NCI-H748 (cell line): Measurements from ENCODE around the gene TCF19.

Experiments
- DNase-seq: peaks from one replicate; lab custom pipeline; 2025; ENCODE audit not compliant: unreplicated experiment; lab: John Stamatoyannopoulos, UW

Gene TCF19, protein sequence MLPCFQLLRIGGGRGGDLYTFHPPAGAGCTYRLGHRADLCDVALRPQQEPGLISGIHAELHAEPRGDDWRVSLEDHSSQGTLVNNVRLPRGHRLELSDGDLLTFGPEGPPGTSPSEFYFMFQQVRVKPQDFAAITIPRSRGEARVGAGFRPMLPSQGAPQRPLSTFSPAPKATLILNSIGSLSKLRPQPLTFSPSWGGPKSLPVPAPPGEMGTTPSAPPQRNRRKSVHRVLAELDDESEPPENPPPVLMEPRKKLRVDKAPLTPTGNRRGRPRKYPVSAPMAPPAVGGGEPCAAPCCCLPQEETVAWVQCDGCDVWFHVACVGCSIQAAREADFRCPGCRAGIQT

DNA sequence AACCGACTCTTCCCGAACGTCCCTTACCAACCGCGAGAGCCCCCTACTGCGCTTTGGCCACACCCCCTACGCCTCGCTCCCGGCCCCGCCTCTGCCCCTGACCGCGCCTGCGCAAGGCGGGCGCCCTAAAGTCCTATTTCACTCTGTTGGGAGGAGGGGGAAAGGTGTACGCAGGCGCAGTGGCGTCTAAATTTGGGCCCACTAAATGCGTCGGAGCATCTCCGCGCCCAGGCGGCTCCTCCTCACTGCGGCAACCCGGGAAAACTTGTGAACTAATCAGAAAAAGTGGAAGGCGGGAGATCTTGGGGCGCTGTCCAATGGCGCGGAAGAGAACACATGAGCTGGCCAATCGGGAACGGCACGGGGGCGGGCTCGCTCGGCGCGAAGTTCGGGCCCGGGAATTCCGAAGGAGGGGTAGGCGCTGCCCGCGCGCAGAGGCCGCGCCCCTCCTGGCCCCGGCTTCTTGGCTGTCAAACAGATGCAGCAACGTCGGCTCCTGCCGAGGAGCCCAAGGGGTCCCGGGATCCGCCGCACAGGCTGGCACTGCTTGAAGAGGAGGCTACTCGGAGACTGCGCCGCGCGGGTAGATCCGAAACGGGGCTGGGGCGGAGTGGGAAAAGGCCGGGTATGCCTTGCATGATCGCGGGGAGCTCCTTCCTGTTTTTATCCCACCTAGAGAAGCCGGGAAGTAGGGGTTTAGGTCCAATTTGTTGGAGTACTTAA, at the start of gene TCF19:
TCF19 (plus strand) TSS at position 450 of the 723 bp plus-strand sequence. CDS start 881 bp downstream, outside the sequence.
- DNase-seq: peak; percentile 100

DNA sequence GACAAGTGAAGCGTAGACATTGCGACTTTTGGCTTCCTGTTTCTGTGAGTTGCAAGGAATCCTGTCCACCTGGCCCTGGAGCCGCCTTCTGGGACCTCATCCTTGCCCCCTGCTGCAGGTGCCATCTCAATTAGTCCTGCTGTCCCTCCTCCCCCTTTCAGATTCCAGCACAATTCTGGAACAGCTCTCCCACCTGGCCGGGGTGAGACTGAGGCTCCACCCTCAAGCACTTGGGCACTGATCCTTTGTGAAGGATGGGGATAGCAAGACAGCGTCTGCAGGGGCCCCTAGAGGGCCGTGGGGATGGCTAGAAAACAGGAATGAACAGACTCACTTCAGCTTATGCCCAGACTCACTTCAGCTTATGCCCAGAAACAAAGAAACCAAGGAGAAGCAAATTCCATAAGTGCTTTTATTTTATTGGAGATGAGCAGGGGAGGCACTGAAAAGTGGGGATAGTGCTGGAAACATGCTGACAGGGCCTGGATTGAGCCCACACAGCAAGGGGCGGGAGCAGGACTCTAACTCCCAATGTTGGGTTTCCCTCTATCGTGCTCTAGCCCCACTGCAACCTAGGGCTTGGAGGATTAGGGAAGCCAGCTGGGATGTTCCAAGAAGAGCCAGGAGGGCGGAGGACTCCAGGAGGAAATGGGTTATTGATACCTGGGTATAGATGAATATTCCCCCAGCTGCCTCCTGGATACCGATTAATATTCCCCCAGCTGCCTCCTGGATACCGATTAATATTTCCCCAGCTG, 47.4 kb upstream of the TCF19 start:
- DNase-seq: no peak

DNA sequence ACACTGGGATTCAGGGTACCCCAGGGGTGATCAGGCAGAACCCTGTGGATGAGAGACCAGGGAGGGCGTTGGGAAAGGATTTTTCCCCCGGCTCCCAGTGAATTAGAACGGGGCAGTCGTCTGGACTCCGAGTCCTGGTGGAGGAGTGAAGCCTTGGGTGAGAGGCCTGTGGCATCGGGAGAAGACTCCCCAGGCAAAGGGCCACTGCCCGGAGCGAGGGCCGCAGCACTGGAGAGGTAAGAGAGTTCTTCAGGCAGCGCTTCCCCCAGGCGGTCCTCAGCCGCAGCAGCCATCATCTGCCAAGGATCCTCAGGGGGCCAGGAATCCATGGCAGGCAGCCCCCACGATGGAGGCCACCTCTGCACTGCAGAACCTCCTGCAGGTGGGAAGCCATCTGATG, 46.7 kb upstream of the TCF19 start:
- no peak for DNase-seq

DNA sequence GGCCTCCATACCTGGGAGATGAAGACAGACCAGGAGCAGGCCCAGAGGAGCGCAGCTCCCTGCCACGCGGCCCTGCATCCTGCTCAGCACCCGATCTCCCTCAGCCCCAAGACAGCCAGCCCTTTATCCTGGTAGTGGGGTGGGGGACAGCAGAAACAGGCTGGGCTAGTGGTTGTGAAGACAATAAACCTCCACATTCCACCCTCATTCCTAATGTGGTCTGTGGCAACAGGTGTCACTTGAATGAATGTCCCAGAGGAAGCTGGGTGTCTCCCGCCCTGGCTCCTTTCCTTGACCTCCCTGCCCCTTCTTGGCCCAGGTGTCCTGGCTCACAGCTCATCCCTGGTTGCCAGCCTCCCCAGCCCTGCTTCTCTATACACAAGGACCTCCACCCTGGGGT, 45.9 kb upstream of the TCF19 start, which contains the start of gene C6orf15:
C6orf15 (minus strand) TSS at position 98 of the 400 bp plus-strand sequence; CDS start at position 78, 20 bp downstream.
- no peak for DNase-seq

DNA sequence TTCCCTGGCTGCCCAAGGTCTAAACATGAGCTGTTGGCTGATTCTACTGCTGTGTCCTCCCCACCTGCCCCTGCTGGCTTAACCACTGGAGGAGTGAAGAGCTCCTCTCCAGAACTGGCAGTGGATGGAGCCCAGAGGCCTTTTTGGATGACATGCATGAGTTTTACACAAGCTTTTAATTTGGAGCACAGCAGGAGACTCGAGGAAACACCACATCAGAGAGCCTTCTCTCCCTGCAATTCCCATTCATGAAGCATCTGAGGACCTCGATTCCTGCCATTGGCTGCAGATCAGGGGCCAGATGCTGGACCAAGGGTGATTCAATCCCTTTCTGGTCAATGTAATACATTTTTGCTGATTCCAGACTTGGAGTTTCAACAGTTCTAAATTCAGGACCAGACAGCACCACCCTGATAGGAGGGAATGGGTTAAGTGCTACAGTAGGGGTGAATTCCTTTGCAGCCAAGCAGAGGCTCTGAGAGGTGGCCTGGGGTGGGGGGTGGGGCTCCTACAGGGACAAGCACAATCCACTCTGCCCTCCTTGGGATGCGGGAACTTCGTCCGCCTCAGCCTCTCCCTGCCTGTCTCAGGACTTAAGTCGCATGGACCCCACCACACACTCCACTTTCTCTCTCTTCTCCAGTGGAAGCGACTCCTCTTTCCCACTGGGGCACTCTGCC, 44.4 kb upstream of the TCF19 start:
- DNase-seq: no peak

DNA sequence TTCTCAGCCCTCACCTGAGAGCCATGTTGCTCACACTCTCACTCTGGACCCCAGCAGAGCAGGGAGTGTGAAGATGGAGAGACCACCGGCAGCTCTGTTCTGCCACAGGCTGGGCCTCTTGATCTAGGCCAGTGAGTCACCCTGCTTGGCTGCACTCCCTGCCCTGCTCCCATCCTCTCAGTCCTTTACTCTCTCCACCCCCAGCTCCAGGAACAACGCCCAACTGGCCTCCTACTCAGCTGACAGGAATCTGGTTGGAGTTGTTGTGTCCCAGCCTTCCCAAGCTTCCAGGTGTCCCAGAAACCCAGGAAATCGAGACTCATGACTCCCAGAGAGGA, 43.9 kb upstream of the TCF19 start, which contains the start of gene PSORS1C1:
PSORS1C1 (plus strand) TSS at position 260 of the 338 bp plus-strand sequence. CDS start 14,833 bp downstream, outside the sequence.
- DNase-seq: no peak

DNA sequence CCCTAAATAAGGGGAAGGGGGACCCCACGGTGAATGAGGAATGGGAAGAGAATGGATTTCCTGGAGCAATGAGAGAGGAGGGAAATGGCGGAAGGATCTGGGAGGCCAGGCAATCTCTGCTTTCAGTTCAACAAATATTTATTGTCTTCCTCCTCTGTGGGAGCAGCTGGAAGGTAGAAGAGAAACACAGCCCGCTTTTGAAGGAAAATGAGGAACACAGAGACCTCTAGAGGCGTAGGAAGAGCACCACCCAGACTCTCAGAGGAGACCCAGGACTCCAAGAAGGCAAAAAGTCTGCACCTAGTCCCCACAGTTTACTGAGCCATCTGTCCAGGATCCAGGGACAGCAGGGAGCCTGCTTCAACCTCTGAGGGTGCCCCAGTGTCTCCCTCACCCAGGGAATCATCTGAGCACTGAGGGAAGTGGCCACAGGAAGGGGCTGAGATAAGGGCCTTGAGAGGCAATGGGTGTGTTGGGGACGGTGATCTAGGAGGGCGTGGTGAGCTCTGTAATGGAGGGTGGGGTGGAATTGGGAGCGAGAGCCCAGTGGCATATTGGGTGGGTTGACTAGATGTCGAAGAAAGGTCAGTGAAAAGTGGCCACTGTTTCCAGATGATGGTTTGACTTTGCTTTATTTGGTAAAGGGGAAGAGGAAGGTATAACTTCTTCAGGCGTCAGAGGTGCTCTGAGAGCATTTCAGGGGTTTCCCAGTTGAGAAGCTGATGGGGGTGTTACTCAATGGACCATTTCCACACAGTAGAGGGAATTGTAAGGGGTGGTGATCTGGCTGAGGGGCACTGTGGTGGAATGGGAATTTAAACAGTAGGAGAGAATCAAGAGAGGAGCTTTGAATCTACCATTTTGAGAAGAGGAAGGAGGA, 43.2 kb upstream of the TCF19 start:
- no peak for DNase-seq

DNA sequence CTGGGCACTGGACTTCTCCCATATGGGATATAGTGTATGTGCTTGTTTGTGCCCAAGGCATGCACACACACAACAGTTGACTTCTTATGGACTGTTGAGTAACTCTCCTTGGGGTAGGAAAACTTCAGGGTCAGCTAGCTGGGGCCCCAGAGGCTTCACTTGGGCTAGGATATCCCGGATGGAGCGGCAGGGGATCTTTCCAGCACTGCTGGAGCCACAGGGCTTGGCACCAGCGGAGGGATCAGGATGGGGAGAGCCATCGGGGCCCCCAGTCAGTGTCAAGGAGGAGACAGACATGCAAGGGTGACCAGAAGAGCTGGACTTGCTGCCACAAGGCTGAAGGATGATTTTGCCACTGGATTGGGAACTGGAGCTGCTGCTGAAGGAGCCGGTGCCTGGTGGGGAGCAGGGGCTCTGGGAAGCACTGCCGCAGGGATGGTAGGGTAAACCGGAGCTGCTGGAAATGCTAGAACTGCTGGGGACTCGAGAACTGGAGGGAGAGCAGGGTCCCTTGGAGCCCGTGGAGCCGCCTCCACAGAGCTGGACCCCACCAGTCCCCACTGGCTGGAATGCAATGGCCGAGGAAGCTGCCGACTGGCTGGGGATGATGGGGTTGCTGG, 42.3 kb upstream of the TCF19 start:
- DNase-seq: no peak

DNA sequence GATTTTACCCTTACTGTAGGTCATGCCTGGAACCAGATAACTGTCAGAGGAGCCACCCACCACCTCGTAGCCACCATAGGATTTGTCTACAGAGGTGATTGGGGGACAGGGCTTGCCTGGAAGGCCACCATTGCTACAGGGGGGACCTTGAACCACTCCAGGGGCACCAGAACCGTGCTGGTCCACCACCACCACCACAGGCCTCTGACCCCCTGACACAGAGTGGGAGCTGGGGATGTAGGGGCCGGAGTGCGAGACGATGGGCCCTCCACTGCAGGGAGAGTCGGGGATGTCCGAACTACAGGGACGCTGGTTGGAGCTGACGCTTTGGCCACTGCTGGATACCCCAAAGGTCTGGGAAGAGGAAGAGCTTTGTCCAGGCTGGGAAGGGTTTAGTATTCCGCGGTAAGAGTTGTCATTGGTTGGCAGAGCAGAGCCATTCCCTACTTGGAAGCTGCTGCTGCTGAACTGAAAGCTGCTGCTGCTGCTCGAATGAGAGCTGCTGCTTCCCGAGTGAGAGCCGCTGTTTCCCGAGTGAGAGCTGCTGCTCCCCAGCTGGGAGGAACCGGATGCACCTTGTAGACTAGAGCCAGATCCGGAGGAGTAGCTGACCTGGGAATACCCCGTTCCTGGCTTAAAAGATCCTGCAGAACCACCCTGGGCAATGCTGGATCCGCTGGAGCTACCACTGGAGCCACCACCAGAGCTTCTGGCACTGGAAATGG, 41.6 kb upstream of the TCF19 start:
- no peak for DNase-seq

DNA sequence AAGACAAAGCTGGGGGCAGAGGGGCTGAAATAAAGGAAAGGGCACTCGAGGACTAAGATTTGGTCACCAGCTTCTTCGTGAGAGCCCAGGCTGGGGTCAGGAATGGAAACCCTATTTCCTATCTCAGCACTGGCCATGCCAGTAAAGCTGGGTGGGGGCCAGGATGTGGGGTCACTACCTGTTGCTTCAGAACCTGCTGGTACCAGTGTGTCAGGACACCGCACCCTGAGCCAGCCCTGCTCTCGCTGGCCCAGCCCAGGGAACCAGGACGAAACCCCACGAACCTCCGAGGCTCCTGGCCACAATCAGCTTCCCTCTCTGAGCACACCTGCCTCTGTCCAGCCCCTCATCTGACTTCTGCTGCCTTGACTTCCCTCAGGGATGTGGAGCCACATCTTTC, 40.2 kb upstream of the TCF19 start:
- DNase-seq: no peak

DNA sequence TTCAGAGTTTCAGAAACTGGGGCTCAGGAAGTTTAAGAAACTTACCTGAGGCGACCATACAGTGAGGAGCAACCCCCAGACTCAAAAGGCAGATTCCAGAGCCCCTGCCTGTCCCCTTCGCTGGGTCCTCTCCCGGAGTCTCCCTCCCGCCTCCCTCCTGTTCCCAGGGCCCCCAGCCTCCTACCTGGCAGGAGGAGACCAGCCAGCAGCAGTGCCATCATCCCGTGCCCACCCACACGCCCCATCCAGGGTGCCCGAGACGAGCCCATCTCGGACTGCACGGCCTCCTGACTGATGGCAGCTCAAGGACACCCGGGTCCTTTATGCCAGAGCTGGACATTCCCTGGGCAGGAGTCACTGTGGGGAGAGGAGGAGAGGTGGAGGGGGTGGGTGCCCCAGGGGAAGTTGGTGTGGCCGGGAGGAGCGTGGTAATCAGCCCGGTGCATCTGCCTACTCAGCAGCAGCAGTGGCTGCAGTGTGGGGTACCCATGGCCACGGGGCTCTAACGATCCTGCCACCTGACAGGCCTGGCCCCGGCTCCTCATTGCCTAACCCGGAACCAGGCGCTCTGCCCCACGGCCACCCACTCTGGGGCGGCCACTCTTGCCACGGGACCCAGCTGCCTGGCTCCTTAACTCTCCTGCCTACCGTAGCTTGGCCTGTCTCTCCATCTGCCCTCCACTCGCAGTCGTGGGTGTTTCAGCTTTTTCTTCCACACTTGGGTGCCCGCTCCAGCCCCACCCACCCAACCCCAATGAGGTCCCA, 38.1 kb upstream of the TCF19 start, which contains the start of gene CDSN:
CDSN (minus strand) TSS at position 296 of the 765 bp plus-strand sequence; CDS start at position 269, 27 bp downstream.
- DNase-seq: no peak

DNA sequence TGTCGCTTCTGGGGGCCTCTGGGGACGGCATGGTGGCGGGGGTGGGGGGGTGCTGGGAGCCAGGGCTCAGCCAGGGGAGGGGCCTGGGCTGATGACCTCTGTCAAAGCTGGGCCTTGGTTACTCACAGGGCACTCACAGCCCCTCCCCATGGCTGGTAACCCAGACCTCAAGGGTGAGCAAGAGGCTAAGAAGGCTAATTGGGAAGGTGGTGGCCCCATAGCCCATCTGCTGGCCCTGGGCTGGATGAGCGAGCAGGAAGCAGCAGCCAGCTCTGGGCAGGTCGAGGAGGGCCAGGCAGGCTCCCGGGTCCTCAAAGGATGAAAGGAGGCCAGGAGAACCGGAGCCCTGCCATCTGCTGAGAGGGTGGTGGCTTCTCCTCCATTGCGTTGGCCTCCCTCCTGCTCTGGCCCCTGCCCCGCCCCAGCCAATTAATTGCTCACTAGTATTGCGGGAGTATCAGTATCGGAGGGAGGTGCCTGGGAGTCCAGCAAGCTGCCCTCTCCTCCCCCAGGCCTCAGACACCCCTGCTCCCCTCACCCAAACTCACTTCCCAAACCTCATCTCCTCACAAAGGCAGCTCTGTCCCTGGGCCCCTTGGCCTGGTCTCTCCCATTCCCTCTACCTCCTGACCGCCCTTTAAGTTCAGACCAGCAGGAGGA, 37.1 kb upstream of the TCF19 start:
- DNase-seq: no peak

DNA sequence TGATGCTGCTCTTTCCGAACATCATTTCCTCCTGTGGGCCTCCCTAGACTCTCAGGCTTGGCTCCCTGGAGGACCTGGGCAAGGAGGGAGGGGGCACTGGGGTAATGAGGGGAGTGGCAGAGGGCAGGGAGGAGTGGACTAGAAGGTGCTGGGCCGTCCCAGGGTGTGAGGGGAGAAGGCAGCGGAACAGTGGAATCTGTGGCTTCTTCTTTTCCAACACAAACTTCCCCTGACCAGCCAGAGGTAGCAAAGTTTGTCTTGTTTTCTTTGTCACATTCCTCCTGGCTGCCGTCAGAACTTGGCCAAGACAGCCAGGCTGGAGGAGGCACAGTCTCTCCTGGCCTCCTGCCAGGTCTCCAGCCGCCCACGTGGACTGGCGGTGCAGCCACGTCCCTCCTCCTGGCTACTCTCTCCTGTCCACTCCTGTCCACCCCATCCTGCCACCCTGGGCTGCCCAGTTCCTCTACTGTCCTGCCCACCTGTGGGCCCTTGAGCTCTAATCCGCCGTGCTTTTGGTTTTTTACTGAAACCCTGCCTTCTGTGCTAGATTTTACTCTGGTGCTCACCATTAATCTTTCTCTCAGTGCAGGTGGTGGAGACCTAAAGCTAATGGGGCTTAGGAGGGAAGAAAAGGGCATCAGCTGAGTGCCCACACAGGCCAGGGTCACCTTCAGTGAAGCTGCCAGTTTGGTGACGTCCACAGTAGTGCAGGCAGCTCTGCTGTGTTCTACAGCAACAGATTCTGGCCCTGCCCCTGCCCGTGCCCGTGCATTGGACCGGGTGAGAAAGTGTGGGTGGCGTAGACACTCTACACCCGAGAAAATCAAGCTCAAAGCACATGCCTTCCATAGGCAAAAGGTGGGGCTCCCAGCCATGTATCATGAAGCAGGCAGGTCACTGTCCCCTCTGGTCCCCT, 35.3 kb upstream of the TCF19 start:
- peak; percentile 13 for DNase-seq

DNA sequence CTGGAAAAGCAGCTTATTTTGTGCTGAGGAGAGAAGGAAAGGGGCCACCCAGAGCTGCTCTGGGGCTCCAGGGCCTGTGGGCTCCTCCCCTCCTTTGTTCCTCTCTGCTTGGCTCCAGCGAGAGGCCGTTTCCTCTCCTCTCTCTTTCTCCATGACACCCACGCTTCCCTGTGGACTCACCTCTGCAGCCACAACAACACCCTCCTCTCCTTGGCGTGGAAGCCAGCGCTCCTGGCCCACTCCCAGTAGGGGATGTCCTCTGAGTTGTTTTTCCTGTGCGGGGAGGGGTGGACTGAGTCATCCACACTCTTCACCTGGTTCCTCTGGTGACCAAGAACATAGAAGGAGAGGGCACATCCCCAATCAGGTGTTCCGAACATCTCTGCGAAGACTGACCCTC, 33.2 kb upstream of the TCF19 start:
- DNase-seq: no peak

DNA sequence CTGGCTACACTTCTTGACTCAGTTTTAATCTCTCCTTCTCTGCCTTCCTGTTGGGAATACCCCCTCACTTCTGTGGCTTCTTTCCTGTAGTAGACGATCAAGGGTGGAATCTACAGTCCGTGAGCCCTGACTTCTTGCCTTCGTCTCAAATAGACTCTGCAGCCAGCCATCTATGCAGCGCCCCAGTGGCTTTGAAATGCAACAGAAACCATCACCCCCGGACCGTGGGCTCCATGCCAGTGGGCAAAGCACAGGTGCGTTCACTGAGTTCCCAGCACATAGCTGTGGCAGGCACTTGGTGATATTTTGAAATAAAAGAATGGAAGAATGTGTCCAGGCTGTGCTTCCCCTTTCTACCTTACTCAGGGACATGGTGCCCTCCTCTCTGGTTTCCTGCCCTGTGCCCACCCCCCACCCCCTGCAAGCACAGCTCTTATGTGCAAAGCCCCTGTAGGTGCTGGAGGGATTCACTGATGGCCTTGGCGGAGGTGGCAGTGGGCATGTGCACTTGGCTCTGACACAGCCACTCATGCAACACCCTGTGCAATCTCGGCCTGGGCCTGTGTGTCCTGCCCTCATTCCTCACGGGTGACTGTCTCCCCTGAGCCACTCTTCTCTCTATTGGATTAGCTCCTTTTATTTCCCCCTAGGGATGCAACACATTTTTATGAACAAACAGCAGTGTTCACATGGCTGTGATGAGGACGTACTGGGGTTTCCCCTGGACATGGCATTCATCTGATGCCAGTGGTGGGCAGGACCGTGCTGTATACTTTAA, 32.6 kb upstream of the TCF19 start:
- no peak for DNase-seq
